ENCODE measurements around the gene ACSL1. TPM values are rescaled to one million over a fixed set of nuclear protein-coding genes. Genes with fewer than 3 reads are reported as not detected.

ACSL1 gene
- polyA plus RNA-seq, 1 experiment, result 8.1 TPM

GRCh38 chr4:184792950-184793555 is 32.7 kb downstream of the ACSL1 start:
- CTCF ChIA-PET, result interaction anchor here (1.4 kb wide), 1 partner anchor 12 kb away, joined by 3 read pairs; no protein-coding TSS in a partner anchor

GRCh38 chr4:184792334-184792733 is 33.4 kb downstream of the ACSL1 start:
- H3K36me3 ChIP-seq (ENCODE audit: control insufficient read depth, insufficient read depth, low read length), result peaks cover 1% of the 10 kb centered on the region; the same call in 1 of the 2 replicates

More at GRCh38 chr4:184792950-184793555, 32.7 kb downstream of the ACSL1 start:
- H3K36me3 ChIP-seq (ENCODE audit: control insufficient read depth, insufficient read depth, low read length), result peaks cover 1% of the 10 kb centered on the region; the same call in 1 of the 2 replicates
- POLR2A ChIA-PET, result interaction anchor here (0.6 kb wide), 1 partner anchor 59 kb away, joined by 3 read pairs; no protein-coding TSS in a partner anchor
- DNase-seq (ENCODE audit: low read depth), result peak; percentile 79
- H3K4me3 ChIP-seq (ENCODE audit: low read depth, low read length), result no peak overlapping the region
- H3K27me3 ChIP-seq (ENCODE audit: control insufficient read depth, insufficient read depth, low read length), result 0 out of 2 replicates have a peak, but pooled peaks cover 1% of the 10 kb centered on the region
- no peak for TF ChIP-seq CTCF (IDR thresholded peaks at IDR 0.05; ENCODE audit: insufficient read depth, low read depth, low read length)

GRCh38 chr4:184790826-184791225 is 34.9 kb downstream of the ACSL1 start:
- no peak overlapping the region for H3K4me3 ChIP-seq (ENCODE audit: low read depth, low read length)
- TF ChIP-seq CTCF (IDR thresholded peaks at IDR 0.05; ENCODE audit: insufficient read depth, low read depth, low read length), result no peak
- H3K27me3 ChIP-seq (ENCODE audit: control insufficient read depth, insufficient read depth, low read length), result 0 out of 2 replicates have a peak, but pooled peaks cover 1% of the 10 kb centered on the region
- ChIA-PET POLR2A (no interaction called here), CTCF (no interaction called here)
- H3K36me3 ChIP-seq (ENCODE audit: control insufficient read depth, insufficient read depth, low read length), result peaks cover 1% of the 10 kb centered on the region; the same call in 1 of the 2 replicates
- no peak for DNase-seq (ENCODE audit: low read depth)

More at GRCh38 chr4:184792334-184792733, 33.4 kb downstream of the ACSL1 start:
- no peak for TF ChIP-seq CTCF (IDR thresholded peaks at IDR 0.05; ENCODE audit: insufficient read depth, low read depth, low read length)
- ChIA-PET CTCF (interaction anchor here (0.6 to 1.0 kb wide), 2 partner anchors 9 to 15 kb away, joined by 3 to 4 read pairs; no protein-coding TSS in a partner anchor), POLR2A (interaction anchor here (0.6 kb wide), 1 partner anchor 58 kb away, joined by 3 read pairs; no protein-coding TSS in a partner anchor)
- no peak overlapping the region for H3K4me3 ChIP-seq (ENCODE audit: low read depth, low read length)
- H3K27me3 ChIP-seq (ENCODE audit: control insufficient read depth, insufficient read depth, low read length), result 0 out of 2 replicates have a peak, but pooled peaks cover 1% of the 10 kb centered on the region
- no peak for DNase-seq (ENCODE audit: low read depth)

GRCh38 chr4:184787766-184788503 is 37.8 kb downstream of the ACSL1 start:
- ChIA-PET CTCF (no interaction called here), POLR2A (no interaction called here)
- H3K36me3 ChIP-seq (ENCODE audit: control insufficient read depth, insufficient read depth, low read length), result peaks cover 4% of the 10 kb centered on the region
- H3K4me3 ChIP-seq (ENCODE audit: low read depth, low read length), result no peak overlapping the region
- H3K27me3 ChIP-seq (ENCODE audit: control insufficient read depth, insufficient read depth, low read length), result 0 out of 2 replicates have a peak, but pooled peaks cover 1% of the 10 kb centered on the region
- no peak for TF ChIP-seq CTCF (IDR thresholded peaks at IDR 0.05; ENCODE audit: insufficient read depth, low read depth, low read length)
- DNase-seq (ENCODE audit: low read depth), result no peak

GRCh38 chr4:184785813-184786212 is 40.0 kb downstream of the ACSL1 start:
- TF ChIP-seq CTCF (IDR thresholded peaks at IDR 0.05; ENCODE audit: insufficient read depth, low read depth, low read length), result no peak
- POLR2A ChIA-PET, result no interaction called here
- H3K27me3 ChIP-seq (ENCODE audit: control insufficient read depth, insufficient read depth, low read length), result no peaks in the 10 kb centered on the region
- peaks cover 7% of the 10 kb centered on the region for H3K36me3 ChIP-seq (ENCODE audit: control insufficient read depth, insufficient read depth, low read length)
- no peak for DNase-seq (ENCODE audit: low read depth)
- H3K4me3 ChIP-seq (ENCODE audit: low read depth, low read length), result no peak overlapping the region
- CTCF ChIA-PET, result interaction anchor here (0.6 kb wide), 1 partner anchor 99 kb away, joined by 3 read pairs; no protein-coding TSS in a partner anchor

All from BJ (cell line).